HCT116 (cell line): ENCODE data around the gene IST1.

Source experiments
- YY1 ChIP-seq: IDR thresholded peaks from 2 replicates; pipeline ENCODE4 v1.6.1; 2011; ENCODE audit warnings: low read length, low read depth, moderate library complexity, mild to moderate bottlenecking; ENCODE audit not compliant: insufficient replicate concordance; ENCODE audit errors: extremely low read depth
- TF ChIP-seq, protein P1 (sequence below), 3 experiments: fragments of 200-600 bp in 1 of 3; sonication (generic) in 1 of 3; IDR thresholded peaks in 2 of 3; conservative IDR thresholded peaks in 1 of 3; 2 replicates each; pipeline ENCODE4 v1.5.1; 2012 to 2017; ENCODE audit warnings: low read depth in 2 of 3, low read length in 2 of 3, antibody characterized with exemption in 1 of 3, borderline replicate concordance in 1 of 3, control low read depth in 1 of 3, mild to moderate bottlenecking in 1 of 3, mixed read lengths in 1 of 3, mixed run types in 1 of 3, moderate library complexity in 1 of 3; ENCODE audit not compliant: insufficient read depth in 1 of 3
- TF ChIP-seq, protein P2 (sequence below): IDR thresholded peaks from 2 replicates; pipeline ENCODE4 v1.6.1; 2011; ENCODE audit warnings: mild to moderate bottlenecking, low read length, moderate library complexity; ENCODE audit not compliant: insufficient replicate concordance; ENCODE audit errors: extremely low read depth

DNA sequence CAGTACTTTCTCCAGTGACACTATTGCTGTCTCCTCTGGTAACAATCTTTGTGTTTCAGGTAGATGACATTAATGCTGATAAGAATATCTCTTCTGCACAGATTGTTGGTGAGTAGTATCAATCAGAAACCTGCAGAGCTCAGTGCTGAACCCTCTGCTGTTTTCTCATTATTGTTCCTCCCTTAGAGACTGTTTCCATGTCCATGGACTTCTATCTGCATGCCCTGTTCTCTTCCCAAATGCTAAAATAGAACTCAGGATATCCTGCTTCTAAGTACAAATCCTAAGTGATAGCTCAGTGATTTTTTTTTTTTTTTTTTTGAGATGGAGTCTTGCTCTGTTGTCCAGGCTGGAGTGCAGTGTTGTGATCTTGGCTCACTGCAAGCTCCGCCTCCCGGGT lies 29.4 kb downstream of the IST1 start:
- no peak for TF ChIP-seq YY1
- TF ChIP-seq, protein P1, sequence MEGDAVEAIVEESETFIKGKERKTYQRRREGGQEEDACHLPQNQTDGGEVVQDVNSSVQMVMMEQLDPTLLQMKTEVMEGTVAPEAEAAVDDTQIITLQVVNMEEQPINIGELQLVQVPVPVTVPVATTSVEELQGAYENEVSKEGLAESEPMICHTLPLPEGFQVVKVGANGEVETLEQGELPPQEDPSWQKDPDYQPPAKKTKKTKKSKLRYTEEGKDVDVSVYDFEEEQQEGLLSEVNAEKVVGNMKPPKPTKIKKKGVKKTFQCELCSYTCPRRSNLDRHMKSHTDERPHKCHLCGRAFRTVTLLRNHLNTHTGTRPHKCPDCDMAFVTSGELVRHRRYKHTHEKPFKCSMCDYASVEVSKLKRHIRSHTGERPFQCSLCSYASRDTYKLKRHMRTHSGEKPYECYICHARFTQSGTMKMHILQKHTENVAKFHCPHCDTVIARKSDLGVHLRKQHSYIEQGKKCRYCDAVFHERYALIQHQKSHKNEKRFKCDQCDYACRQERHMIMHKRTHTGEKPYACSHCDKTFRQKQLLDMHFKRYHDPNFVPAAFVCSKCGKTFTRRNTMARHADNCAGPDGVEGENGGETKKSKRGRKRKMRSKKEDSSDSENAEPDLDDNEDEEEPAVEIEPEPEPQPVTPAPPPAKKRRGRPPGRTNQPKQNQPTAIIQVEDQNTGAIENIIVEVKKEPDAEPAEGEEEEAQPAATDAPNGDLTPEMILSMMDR (IDR thresholded peaks at IDR 0.05 in 2 of 3, conservative IDR thresholded peaks at IDR 0.05 in 1 of 3; ENCODE audit: borderline replicate concordance in 1 of 3, insufficient read depth in 1 of 3, low read depth in 2 of 3, low read length in 2 of 3), result no peak
- TF ChIP-seq, protein P2, sequence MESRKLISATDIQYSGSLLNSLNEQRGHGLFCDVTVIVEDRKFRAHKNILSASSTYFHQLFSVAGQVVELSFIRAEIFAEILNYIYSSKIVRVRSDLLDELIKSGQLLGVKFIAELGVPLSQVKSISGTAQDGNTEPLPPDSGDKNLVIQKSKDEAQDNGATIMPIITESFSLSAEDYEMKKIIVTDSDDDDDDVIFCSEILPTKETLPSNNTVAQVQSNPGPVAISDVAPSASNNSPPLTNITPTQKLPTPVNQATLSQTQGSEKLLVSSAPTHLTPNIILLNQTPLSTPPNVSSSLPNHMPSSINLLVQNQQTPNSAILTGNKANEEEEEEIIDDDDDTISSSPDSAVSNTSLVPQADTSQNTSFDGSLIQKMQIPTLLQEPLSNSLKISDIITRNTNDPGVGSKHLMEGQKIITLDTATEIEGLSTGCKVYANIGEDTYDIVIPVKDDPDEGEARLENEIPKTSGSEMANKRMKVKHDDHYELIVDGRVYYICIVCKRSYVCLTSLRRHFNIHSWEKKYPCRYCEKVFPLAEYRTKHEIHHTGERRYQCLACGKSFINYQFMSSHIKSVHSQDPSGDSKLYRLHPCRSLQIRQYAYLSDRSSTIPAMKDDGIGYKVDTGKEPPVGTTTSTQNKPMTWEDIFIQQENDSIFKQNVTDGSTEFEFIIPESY, result no peak
